OCI-LY7 (cell line): Measurements from ENCODE around the gene SULF2. TPM values are rescaled to one million over a fixed set of nuclear protein-coding genes. Genes with fewer than 3 reads are reported as not detected.
"Not testable (repeated sequence)": the region's sequence is repeated elsewhere in the genome, so short reads cannot be mapped to it uniquely, and the experiment has no call there.

ENCODE experiments used
- BruUV-seq: library from RNA; stranded (reverse); fragments of 400-500 nt; replicated peaks from 2 replicates; lab custom pipeline; 2021; lab: Mats Ljungman, UMichigan
- CTCF ChIA-PET: fragments of 300-600 bp; sonication (Branson Sonifier 250); formaldehyde crosslinking; loops from one replicate; lab custom pipeline; 2022; ENCODE audit warnings: antibody characterized with exemption; ENCODE audit not compliant: unreplicated experiment; lab: Charles Lee
- POLR2A ChIA-PET: fragments of 300-600 bp; sonication (Branson Sonifier 250); formaldehyde crosslinking; loops from one replicate; lab custom pipeline; 2022; ENCODE audit warnings: antibody characterized with exemption; lab: Charles Lee
- DNase-seq: peaks from one replicate; pipeline ENCODE4 v3.0.0-alpha.2; 2015; ENCODE audit warnings: low spot score
- H2AFZ ChIP-seq: fragments of 200-600 bp; sonication (generic), shearing (Covaris generic); 2 replicates; pipeline ENCODE4 v1.6.1; 2014; ENCODE audit warnings: mild to moderate bottlenecking, antibody characterized with exemption, low read length, moderate library complexity
- H3K27ac ChIP-seq: fragments of 200-600 bp; sonication (generic); 2 replicates; pipeline ENCODE4 v1.5.1; 2014; ENCODE audit warnings: mixed run types, low read depth, mild to moderate bottlenecking, moderate library complexity, low read length, inconsistent platforms; ENCODE audit not compliant: poor library complexity, severe bottlenecking
- H3K36me3 ChIP-seq: fragments of 200-600 bp; sonication (generic); 2 replicates; pipeline ENCODE4 v1.6.1; 2014; ENCODE audit warnings: mild to moderate bottlenecking, antibody characterized with exemption, low read length, moderate library complexity, mixed read lengths; ENCODE audit not compliant: insufficient read depth
- H3K4me1 ChIP-seq: fragments of 200-600 bp; sonication (generic); 2 replicates; pipeline ENCODE4 v1.5.1; 2014; ENCODE audit warnings: mild to moderate bottlenecking, low read length; ENCODE audit not compliant: insufficient read depth, poor library complexity, severe bottlenecking
- H3K4me2 ChIP-seq: fragments of 200-600 bp; sonication (generic); 2 replicates; pipeline ENCODE4 v1.6.1; 2014; ENCODE audit warnings: mild to moderate bottlenecking, low read length
- H3K4me3 ChIP-seq: fragments of 200-600 bp; sonication (generic); 2 replicates; pipeline ENCODE4 v1.5.1; 2014; ENCODE audit warnings: mild to moderate bottlenecking, low read depth, low read length; ENCODE audit not compliant: poor library complexity, severe bottlenecking
- H3K79me2 ChIP-seq: fragments of 200-600 bp; sonication (generic); 2 replicates; pipeline ENCODE4 v1.6.1; 2016; ENCODE audit warnings: low read depth, mild to moderate bottlenecking, low read length, moderate library complexity, mixed read lengths; ENCODE audit not compliant: insufficient read depth
- H3K9me2 ChIP-seq: fragments of 200-600 bp; sonication (generic); 2 replicates; pipeline ENCODE4 v1.6.1; 2016; ENCODE audit warnings: mild to moderate bottlenecking, low read length, mixed read lengths; ENCODE audit not compliant: insufficient read depth
- H3K9me3 ChIP-seq: fragments of 200-600 bp; sonication (generic); 2 replicates; pipeline ENCODE4 v1.6.1; 2014; ENCODE audit warnings: mild to moderate bottlenecking, mixed run types, low read length, mixed read lengths
- H4K20me1 ChIP-seq: fragments of 200-600 bp; sonication (generic); 2 replicates; pipeline ENCODE4 v1.6.1; 2014; ENCODE audit warnings: mild to moderate bottlenecking, antibody characterized with exemption, low read length, moderate library complexity, mixed read lengths; ENCODE audit not compliant: insufficient read depth
- EZH2phosphoT487 ChIP-seq: fragments of 200-600 bp; sonication (generic); IDR thresholded peaks from 2 replicates; pipeline ENCODE4 v1.6.1; 2018; ENCODE audit warnings: low read depth, borderline replicate concordance, mild to moderate bottlenecking, mixed run types, antibody characterized with exemption, low read length, moderate library complexity, mixed read lengths
- intact Hi-C: fragments of 100-400 bp; cut with micrococcal nuclease; formaldehyde crosslinking; loops from one replicate; pipeline ENCODE4 v1.10.0; 2022; ENCODE audit not compliant: unreplicated experiment
- total RNA-seq, 2 experiments: library from RNA; depleted of rRNA in 1 of 2; stranded (reverse); fragments of >200 nt in 1 of 2; shearing (Covaris generic) in 1 of 2; gene quantifications; 2 replicates each; pipeline ENCODE4 v1.2.3, GENCODE V29; 2014 to 2022
- TF ChIP-seq, protein P1 (sequence below): fragments of 200-600 bp; sonication (generic); conservative IDR thresholded peaks from 2 replicates; pipeline ENCODE4 v1.5.1; 2014; ENCODE audit warnings: mild to moderate bottlenecking, antibody characterized with exemption, low read length, moderate library complexity, mixed read lengths

The SULF2 gene
- total RNA-seq, 2 experiments from 2014 or later, result 0.03 to 0.51 TPM

DNA sequence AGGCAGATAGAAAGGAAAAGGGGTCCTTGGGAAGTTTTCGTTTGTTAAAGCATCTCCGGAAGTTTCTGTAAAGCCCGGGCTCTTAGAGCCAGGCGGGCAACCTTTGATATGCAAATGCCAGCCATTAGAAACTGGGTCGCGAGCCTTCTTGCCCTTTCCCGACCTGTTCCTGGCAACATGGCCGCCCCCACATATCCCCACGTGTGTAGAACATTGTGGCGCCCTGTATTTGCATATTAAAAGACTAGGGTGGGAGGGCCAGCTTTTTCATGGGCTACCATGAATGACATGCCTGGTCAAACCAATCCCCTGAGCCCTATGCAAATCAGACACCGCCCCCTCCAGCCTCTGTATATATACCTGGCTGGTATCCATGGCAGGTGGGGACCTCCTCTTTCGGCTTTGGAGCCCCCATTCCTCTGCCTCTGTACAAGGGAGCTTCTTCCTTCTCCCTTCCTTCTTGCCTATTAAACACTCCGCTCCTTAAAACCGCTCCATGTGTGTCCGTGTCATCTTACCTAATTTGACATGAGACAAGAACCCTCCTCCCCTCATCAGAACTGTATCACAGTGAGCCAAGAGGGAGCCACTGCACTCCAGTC, 19.0 kb upstream of the SULF2 start:
- H3K9me2 ChIP-seq, DNase-seq, H3K4me1 ChIP-seq, BruUV-seq, POLR2A ChIA-PET, H3K79me2 ChIP-seq, CTCF ChIA-PET, H3K4me3 ChIP-seq, H4K20me1 ChIP-seq, H3K4me2 ChIP-seq, H2AFZ ChIP-seq, intact Hi-C loops, H3K36me3 ChIP-seq, H3K9me3 ChIP-seq, H3K27ac ChIP-seq: not testable (repeated sequence)

DNA sequence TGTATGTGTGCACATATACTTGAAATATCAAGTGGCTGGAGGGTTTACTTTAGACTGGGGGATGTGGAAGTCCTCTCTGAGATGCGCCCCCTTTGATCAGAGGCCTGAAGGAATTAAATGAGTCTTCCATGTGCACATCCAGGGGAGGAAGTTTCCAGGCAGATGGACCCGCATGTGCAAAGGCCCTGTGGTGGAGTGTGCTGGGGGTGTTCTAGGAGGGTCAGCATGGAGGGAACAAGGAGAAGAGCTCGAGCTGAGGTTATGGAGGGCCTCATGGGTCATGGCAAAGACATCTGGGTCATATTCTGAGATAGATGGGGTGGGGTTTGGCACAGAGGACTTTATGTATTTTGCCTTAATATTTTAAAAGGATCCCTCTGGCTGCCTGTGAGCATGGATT, 17.7 kb upstream of the SULF2 start:
- ChIA-PET POLR2A (no interaction called here), CTCF (no interaction called here)
- Histone ChIP-seq H3K4me3 (no peak overlapping the region), H3K4me1 (no peaks in the 10 kb centered on the region), H3K27ac (no peak overlapping the region), H2AFZ (no peak overlapping the region), H3K36me3 (no peaks in the 10 kb centered on the region), H3K4me2 (no peak overlapping the region), H4K20me1 (no peaks in the 10 kb centered on the region), H3K9me2 (no peaks in the 10 kb centered on the region), H3K79me2 (no peaks in the 10 kb centered on the region), H3K9me3 (no peaks in the 10 kb centered on the region)
- no TSS peak for BruUV-seq
- no peak for TF ChIP-seq EZH2phosphoT487
- TF ChIP-seq, protein P1, sequence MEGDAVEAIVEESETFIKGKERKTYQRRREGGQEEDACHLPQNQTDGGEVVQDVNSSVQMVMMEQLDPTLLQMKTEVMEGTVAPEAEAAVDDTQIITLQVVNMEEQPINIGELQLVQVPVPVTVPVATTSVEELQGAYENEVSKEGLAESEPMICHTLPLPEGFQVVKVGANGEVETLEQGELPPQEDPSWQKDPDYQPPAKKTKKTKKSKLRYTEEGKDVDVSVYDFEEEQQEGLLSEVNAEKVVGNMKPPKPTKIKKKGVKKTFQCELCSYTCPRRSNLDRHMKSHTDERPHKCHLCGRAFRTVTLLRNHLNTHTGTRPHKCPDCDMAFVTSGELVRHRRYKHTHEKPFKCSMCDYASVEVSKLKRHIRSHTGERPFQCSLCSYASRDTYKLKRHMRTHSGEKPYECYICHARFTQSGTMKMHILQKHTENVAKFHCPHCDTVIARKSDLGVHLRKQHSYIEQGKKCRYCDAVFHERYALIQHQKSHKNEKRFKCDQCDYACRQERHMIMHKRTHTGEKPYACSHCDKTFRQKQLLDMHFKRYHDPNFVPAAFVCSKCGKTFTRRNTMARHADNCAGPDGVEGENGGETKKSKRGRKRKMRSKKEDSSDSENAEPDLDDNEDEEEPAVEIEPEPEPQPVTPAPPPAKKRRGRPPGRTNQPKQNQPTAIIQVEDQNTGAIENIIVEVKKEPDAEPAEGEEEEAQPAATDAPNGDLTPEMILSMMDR, result no peak
- no peak for DNase-seq
- intact Hi-C loops, result no loop called here

DNA sequence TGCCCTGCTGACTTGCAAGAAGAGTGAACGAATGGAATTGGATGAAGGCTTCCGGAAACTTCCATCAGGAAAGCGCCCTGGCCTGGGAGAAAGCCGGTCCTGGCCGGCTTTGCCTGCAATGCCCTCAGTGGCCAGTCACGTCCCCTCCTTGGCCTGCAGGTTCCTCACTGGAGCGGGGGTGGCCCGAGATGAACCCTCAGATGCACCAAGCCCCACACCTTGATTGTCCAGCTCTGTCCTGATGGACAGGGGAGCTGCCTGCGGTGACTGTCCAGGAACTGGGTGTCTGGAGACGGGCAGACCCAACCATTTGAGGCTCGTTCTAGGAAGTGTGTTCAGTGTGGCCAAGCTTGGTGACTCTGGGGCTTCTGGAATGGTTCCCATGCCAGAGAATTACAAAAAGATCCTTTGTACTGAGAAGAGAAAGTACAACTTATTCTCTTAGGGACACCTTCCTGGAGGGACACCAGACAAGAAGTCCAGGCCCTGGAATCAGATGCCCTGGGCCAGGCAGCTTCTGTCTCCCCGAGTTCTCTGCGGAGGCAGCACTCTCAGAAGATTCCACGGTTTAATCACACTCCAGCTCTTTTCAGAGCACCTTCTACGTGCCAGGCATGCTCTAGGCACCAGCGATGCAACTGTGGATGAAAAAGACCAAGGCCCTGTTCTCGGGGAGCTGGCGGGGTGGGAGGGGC, 17.1 kb upstream of the SULF2 start:
- POLR2A ChIA-PET, result no interaction called here
- H3K9me2 ChIP-seq, result no peaks in the 10 kb centered on the region
- no peak for DNase-seq
- no peak overlapping the region for H3K4me3 ChIP-seq
- TF ChIP-seq, protein P1, result no peak
- TF ChIP-seq EZH2phosphoT487, result no peak
- H3K27ac ChIP-seq, result no peak overlapping the region
- CTCF ChIA-PET, result no interaction called here
- H3K36me3 ChIP-seq, result no peaks in the 10 kb centered on the region
- H4K20me1 ChIP-seq, result no peaks in the 10 kb centered on the region
- no peak overlapping the region for H2AFZ ChIP-seq
- intact Hi-C loops, result no loop called here
- H3K79me2 ChIP-seq, result no peaks in the 10 kb centered on the region
- BruUV-seq, result no TSS peak
- H3K4me1 ChIP-seq, result no peaks in the 10 kb centered on the region
- H3K9me3 ChIP-seq, result no peaks in the 10 kb centered on the region
- H3K4me2 ChIP-seq, result no peak overlapping the region
